IPS DF 6.9 (cell line): ENCODE measurements around the gene RINL.
"Not testable (repeated sequence)": the region's sequence is repeated elsewhere in the genome, so short reads cannot be mapped to it uniquely, and the experiment has no call there.

Experiments used
- DNase-seq: peaks from one replicate; pipeline ENCODE4 v3.0.0-alpha.2; 2013; ENCODE audit warnings: low read depth, low spot score
- H3K27ac ChIP-seq: one replicate; pipeline ENCODE4 v1.5.1; 2013; ENCODE audit warnings: low read length, control low read depth
- H3K27me3 ChIP-seq: 2 replicates; pipeline ENCODE4 v1.6.1; 2013; ENCODE audit warnings: mild to moderate bottlenecking, low read length; ENCODE audit not compliant: control insufficient read depth, insufficient read depth
- H3K36me3 ChIP-seq: 2 replicates; pipeline ENCODE4 v1.6.1; 2013; ENCODE audit warnings: low read length; ENCODE audit not compliant: control insufficient read depth, insufficient read depth
- H3K4me1 ChIP-seq: 2 replicates; pipeline ENCODE4 v1.6.1; 2013; ENCODE audit warnings: low read length; ENCODE audit not compliant: control insufficient read depth, insufficient read depth
- H3K4me3 ChIP-seq: 2 replicates; pipeline ENCODE4 v1.5.1; 2013; ENCODE audit warnings: mild to moderate bottlenecking, low read length
- H3K9me3 ChIP-seq: 2 replicates; pipeline ENCODE4 v1.6.1; 2013; ENCODE audit warnings: low read length, inconsistent platforms; ENCODE audit not compliant: control insufficient read depth, insufficient read depth
- WGBS: extraction: QIAGEN DNeasy Blood & Tissue Kit; methylation state at CpG from one replicate; pipeline ENCODE4 v1.1.7; 2013; ENCODE audit warnings: mixed read lengths, missing lambda C conversion rate; ENCODE audit not compliant: insufficient read length, insufficient coverage; 5-methylcytosine and 5-hydroxymethylcytosine counted together

RINL gene

DNA sequence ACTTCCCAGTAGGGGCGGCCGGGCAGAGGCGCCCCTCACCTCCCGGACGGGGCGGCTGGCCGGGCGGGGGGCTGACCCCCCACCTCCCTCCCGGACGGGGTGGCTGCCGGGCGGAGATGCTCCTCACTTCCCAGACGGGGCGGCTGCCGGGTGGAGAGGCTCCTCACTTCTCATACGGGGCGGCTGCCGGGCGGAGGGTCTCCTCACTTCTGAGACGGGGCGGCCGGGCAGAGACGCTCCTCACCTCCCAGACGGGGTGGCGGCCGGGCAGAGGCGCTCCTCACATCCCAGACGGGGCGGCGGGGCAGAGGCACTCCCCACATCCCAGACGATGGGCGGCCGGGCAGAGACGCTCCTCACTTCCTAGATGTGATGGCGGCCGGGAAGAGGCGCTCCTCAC, 22.3 kb downstream of the RINL start:
- no CpG with 5 or more reads among the region's 37 CpGs for WGBS
- not testable (repeated sequence) for H3K4me1 ChIP-seq, H3K27ac ChIP-seq, H3K36me3 ChIP-seq, DNase-seq, H3K27me3 ChIP-seq, H3K4me3 ChIP-seq, H3K9me3 ChIP-seq

DNA sequence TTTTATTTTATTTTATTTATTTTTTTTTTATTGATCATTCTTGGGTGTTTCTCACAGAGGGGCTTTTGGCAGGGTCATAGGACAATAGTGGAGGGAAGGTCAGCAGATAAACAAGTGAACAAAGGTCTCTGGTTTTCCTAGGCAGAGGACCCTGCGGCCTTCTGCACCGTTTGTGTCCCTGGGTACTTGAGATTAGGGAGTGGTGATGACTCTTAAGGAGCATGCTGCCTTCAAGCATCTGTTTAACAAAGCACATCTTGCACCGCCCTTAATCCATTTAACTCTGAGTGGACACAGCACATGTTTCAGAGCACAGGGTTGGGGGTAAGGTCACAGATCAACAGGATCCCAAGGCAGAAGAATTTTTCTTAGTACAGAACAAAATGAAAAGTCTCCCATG, 23.1 kb downstream of the RINL start:
- WGBS, result no CpG with 5 or more reads among the region's 3 CpGs

DNA sequence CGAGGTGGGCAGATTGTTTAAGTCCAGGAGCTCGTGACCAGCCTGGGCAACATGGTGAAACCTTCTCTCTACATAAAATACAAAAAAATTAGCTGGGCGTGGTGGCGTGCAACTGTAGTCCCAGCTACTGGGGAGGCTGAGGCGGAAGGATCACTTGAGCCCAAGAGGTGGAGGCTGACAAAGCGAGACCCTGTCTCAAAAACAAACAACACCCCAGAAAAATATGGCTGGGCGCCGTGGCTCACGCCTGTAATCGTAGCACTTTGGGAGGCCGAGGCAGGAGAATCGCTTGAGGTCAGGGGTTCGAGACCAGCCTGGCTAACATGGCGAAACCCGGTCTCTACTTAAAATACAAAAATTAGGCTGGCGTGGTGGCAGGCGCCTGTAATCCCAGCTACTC, 24.9 kb downstream of the RINL start:
- Histone ChIP-seq H3K9me3 (no peaks in the 10 kb centered on the region), H3K4me1 (no peaks in the 10 kb centered on the region), H3K36me3 (no peaks in the 10 kb centered on the region), H3K27ac (no peak overlapping the region), H3K4me3 (no peak overlapping the region; the same call in 1 of the 2 replicates), H3K27me3 (no peaks in the 10 kb centered on the region)
- no CpG with 5 or more reads among the region's 17 CpGs for WGBS
- no peak for DNase-seq

More for the DNA sequence above, 23.1 kb downstream of the RINL start:
- not testable (repeated sequence) for H3K4me3 ChIP-seq, H3K9me3 ChIP-seq, H3K36me3 ChIP-seq, H3K4me1 ChIP-seq, H3K27me3 ChIP-seq, H3K27ac ChIP-seq, DNase-seq

DNA sequence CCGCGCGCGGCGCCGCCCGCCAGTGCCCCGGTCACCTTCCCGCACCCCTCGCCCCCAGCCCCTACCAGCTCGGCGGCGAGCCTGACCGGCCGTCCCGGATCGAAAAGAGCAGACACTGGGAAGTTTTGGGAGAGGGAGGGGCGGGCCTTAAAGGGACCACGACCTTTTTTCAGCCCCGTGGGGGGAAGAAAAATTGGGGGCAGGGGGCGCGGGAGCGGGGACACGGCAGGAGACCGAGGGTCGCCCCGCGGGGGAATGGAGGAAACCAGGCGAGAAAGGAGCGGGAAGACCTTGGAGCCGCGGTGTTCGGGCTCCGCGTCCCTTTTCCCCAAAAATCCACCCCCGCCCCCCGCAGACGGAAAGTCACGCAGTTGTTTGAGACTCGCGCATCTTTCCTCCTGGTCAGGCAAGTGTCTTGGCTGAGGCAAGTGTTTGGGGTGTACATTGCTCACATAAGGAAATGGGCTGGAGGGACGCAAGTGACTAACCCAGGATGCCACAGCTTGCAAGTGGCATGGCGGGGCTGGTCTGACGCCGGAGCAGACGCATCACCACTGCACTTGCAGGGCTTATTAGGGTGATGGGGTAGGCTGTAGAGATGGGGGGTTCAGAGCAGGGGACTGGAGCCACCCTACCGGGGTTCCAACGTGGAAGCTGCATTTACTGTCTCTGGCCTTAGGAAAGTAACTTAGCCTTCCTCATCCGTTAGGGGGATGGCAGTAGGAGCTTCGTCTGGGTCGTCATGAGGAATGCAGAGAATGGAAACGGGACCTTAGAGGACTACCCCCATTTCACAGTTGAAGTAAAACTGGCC, 25.6 kb downstream of the RINL start:
- Histone ChIP-seq H3K4me1 (no peaks in the 10 kb centered on the region), H3K27me3 (no peaks in the 10 kb centered on the region), H3K36me3 (peaks cover 3% of the 10 kb centered on the region; the same call in 1 of the 2 replicates), H3K27ac (no peak overlapping the region), H3K4me3 (peak overlapping the region; percentile 88), H3K9me3 (no peaks in the 10 kb centered on the region)
- no CpG with 5 or more reads among the region's 52 CpGs for WGBS
- no peak for DNase-seq

DNA sequence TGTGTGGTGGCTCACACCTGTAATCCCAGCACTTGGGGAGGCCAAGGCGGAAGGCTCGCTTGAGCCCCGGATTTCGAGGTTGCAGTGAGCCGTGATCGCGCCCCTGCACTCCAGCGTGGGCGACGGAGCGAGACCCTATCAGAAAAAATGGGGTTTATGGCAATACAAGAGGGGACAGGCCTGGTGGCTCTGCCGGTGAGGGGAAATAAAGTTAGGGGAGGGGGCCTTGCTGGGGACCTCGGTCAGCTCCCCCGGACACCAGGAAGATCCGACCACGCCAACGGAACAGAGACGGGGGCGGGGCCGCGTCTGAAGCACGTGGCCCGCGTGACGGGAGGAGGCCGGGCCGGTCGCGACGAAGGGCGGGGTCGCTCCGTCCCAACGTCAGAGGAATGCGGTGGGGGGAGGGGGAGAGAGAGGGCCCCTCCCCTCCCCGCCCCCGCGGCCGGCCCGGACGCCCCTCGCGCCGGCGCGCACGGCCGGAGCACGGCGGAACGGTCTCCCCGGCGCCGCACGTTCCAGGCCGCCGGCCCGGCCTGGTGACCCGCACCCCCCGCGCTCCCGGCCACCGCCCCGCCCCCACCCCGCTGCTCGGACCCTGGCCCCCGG, 26.3 kb downstream of the RINL start:
- Histone ChIP-seq H3K4me3 (peak overlapping the region; percentile 88; the same call in 1 of the 2 replicates), H3K27ac (no peak overlapping the region), H3K27me3 (no peaks in the 10 kb centered on the region), H3K4me1 (no peaks in the 10 kb centered on the region), H3K9me3 (no peaks in the 10 kb centered on the region), H3K36me3 (peaks cover 10% of the 10 kb centered on the region; the same call in 1 of the 2 replicates)
- WGBS, result no CpG with 5 or more reads among the region's 67 CpGs
- DNase-seq, result no peak

DNA sequence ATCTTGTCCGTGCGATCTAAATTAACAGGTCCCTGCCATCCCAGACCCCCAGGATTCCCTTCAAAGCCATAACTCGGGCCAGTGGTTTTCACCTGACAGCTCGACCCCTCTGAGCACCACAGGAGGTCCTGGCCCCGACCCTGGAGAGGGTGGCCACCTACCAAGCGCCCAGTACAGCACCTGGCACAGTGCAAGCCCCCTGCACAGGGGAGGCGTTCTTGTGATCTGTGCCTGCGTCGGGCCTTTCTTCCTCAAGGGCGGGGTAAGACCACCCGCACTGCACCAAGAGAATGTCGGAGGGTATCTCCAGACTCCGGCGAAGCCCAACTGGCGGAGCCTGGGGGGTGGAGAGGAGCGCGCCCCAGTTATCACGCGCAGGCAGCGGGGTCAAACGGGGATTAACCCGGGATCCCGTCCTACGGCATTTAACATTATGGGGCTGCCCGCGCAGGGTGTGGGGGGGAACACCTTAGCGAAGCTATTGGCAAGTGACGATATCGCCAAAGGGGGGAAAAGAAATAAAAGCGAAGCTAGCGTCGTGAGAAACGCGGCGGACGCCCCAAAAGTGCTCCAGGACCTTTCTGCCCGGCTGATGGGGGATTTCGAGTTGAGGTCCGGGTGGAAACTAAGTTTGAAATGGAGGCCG, 27.0 kb downstream of the RINL start:
- WGBS, result no CpG with 5 or more reads among the region's 40 CpGs
- Histone ChIP-seq H3K4me3 (peak overlapping the region; percentile 31; the same call in 1 of the 2 replicates), H3K27me3 (no peaks in the 10 kb centered on the region), H3K4me1 (no peaks in the 10 kb centered on the region), H3K27ac (no peak overlapping the region), H3K36me3 (peaks cover 15% of the 10 kb centered on the region; the same call in 1 of the 2 replicates), H3K9me3 (no peaks in the 10 kb centered on the region)
- DNase-seq, result no peak

DNA sequence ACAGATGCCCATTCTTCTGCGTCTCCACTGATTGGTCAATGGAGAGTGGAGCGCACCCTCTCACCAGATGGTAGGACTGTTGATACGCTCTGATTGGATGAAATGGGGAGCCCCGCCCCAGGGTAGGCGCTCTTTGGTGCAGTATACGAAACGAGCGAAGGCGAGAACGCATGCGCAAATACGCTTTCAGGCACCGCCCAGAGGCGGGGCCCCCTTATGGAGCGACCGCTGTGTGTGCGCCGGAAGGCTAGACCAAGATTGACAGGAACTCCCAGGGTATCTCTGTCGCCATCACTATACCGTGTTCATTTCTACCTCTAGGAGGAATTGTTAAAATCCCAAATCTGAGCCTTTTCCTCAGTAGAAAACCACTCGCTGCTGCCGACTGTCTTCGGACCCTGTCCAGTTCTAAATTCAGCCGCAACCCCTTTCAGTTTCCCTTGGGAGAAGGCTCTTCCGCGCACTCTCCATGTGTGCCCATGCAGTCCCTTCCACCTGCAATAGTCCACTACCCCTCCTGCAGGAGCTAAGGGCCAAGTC, 27.6 kb downstream of the RINL start:
- H3K4me1 ChIP-seq, result no peaks in the 10 kb centered on the region
- peak; percentile 100 for DNase-seq
- no peaks in the 10 kb centered on the region for H3K27me3 ChIP-seq
- H3K9me3 ChIP-seq, result no peaks in the 10 kb centered on the region
- H3K36me3 ChIP-seq, result peaks cover 21% of the 10 kb centered on the region
- WGBS, result no CpG with 5 or more reads among the region's 26 CpGs
- H3K4me3 ChIP-seq, result peak overlapping the region; percentile 31; the same call in 1 of the 2 replicates
- no peak overlapping the region for H3K27ac ChIP-seq

DNA sequence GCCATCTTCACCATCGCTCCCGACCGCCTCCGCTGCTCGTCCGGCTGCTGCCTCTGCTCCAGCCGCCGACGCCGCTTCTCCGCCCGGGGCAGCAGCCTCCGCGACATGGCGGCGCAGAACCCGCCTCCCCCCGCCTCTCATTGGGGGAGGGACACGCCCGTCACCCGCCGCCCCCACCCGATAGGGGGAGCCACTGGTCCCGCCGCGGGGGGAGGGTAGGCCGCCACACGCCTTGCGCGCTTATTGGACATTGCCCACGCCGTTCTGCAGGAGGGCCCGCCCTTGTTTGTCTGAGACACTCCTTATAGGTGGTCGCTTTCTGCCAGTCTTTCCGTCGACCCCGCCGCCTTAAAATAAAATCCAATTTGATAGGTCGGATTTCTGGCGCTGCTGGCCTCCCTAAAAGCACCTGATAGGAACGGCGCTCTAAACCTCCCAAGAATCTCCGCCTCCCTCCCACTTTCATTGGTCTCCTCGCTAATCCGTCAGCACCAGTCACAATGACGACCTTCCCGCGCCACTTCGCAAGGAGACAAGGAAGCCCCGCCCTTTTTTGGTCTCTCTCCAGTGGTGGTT, 28.1 kb downstream of the RINL start, which contains the start of gene HNRNPL:
Gene HNRNPL, minus strand, starts transcription at position 127 of the 576 bp plus-strand sequence. Its CDS starts 20 bp downstream, at position 107.
- peak within 1 kb of the TSS; percentile 92; the same call in 1 of the 2 replicates for H3K4me3 ChIP-seq
- H3K27ac ChIP-seq, result no peak within 1 kb of the TSS
- no peaks in the 10 kb centered on the region for H3K4me1 ChIP-seq
- H3K36me3 ChIP-seq, result peaks cover 24% of the 10 kb centered on the region
- no peaks in the 10 kb centered on the region for H3K9me3 ChIP-seq
- H3K27me3 ChIP-seq, result no peaks in the 10 kb centered on the region
- no peak for DNase-seq
- no CpG with 5 or more reads among the region's 50 CpGs for WGBS

DNA sequence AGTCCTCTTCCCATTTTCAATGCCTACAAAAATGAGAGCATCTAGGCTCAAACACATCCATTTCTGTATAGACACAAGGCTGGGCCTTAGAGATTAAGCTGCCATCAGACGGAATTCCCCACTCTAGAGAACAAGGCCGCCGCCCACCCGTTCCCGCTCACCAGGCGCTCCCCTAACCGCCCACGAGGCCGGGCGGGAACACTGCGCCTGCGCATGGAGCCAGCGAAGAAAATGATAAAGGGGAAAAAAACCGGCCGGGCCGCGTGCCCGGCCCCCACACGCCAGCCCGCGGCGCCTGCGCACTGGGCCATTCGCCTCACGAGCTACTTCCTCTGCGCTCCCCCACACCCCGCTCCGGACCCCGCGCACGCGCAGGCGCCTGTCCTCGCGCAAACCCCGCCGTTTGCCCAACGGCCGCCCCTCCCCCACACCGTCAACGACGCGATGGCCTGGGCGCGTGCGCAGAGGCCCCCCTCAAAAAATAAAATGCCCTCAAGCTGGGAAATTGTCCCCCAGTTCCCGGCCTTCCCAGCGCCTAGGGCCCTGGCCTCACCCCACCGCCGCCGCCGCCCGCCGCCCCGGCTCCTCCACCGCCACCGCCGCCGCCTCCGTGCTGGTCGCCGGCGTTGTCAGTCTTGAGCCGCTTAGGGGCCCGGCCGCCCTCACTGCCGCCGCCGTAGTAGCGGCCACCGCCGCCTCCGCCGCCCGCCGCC, 28.8 kb downstream of the RINL start:
- Histone ChIP-seq H3K27me3 (no peaks in the 10 kb centered on the region), H3K4me1 (no peaks in the 10 kb centered on the region), H3K9me3 (no peaks in the 10 kb centered on the region), H3K4me3 (peak overlapping the region; percentile 92; the same call in 1 of the 2 replicates), H3K36me3 (peaks cover 30% of the 10 kb centered on the region), H3K27ac (no peak overlapping the region)
- WGBS, result no CpG with 5 or more reads among the region's 76 CpGs
- no peak for DNase-seq
